Liver (tissue), 9 donors: ENCODE measurements around the gene PIN1. TPM values are rescaled to one million over a fixed set of nuclear protein-coding genes. Genes with fewer than 3 reads are reported as not detected.
"Not testable (repeated sequence)": the region's sequence is repeated elsewhere in the genome, so short reads cannot be mapped to it uniquely, and the experiment has no call there.

Source experiments
- DNase-seq: peaks from one replicate; pipeline ENCODE4 v3.0.0-alpha.2; 2017; ENCODE audit warnings: low spot score
- H3K27ac ChIP-seq, 2 donors: one replicate each; pipeline ENCODE4 v1.7.0; 2013; ENCODE audit warnings: inconsistent platforms in 2 of 2, low read length in 2 of 2, control low read depth in 1 of 2, low read depth in 1 of 2, mild to moderate bottlenecking in 1 of 2
- H3K27me3 ChIP-seq, 4 donors: one replicate each; pipeline versions ENCODE4 v1.6.1 to v1.7.0; 2013; ENCODE audit warnings: low read length in 3 of 4, inconsistent platforms in 1 of 4, mild to moderate bottlenecking in 1 of 4, moderate library complexity in 1 of 4; ENCODE audit not compliant: control insufficient read depth in 4 of 4, insufficient read depth in 4 of 4
- H3K36me3 ChIP-seq, 4 donors: one replicate each; pipeline versions ENCODE4 v1.6.1 to v1.7.0; 2013; ENCODE audit warnings: low read length in 3 of 4, mild to moderate bottlenecking in 3 of 4, low read depth in 1 of 4, moderate library complexity in 1 of 4; ENCODE audit not compliant: control insufficient read depth in 4 of 4, insufficient read depth in 3 of 4
- H3K4me1 ChIP-seq, 4 donors: one replicate each; pipeline versions ENCODE4 v1.6.1 to v1.7.0; 2013; ENCODE audit warnings: low read length in 3 of 4, mild to moderate bottlenecking in 3 of 4, moderate library complexity in 1 of 4; ENCODE audit not compliant: control insufficient read depth in 4 of 4, insufficient read depth in 4 of 4
- H3K4me3 ChIP-seq, 3 donors: one replicate each; pipeline versions ENCODE4 v1.6.1 to v1.7.0; 2013; ENCODE audit warnings: low read length in 3 of 3, control low read depth in 1 of 3, low read depth in 1 of 3, mild to moderate bottlenecking in 1 of 3
- H3K9ac ChIP-seq, 2 donors: one replicate each; pipeline ENCODE4 v1.7.0; 2013; ENCODE audit warnings: low read length in 2 of 2, mild to moderate bottlenecking in 2 of 2, moderate library complexity in 2 of 2, control low read depth in 1 of 2, low read depth in 1 of 2
- H3K9me3 ChIP-seq, 4 donors: one replicate each; pipeline versions ENCODE4 v1.6.1 to v1.7.0; 2013; ENCODE audit warnings: low read length in 3 of 4; ENCODE audit not compliant: control insufficient read depth in 4 of 4
- ATF3 ChIP-seq: IDR thresholded peaks from 2 replicates; pipeline ENCODE4 v1.6.1; 2016; ENCODE audit warnings: antibody characterized with exemption
- CTCF ChIP-seq: fragments of 150-350 bp; IDR thresholded peaks from 2 replicates; pipeline ENCODE4 v1.5.1; 2017; ENCODE audit warnings: improper control_type of control experiment, low read depth, low read length; ENCODE audit not compliant: missing input control
- EGR1 ChIP-seq, 2 donors: IDR thresholded peaks; 2 replicates each; pipeline ENCODE4 v1.6.1; 2016 to 2018; ENCODE audit warnings: antibody characterized with exemption in 2 of 2, low read depth in 2 of 2
- FOXA1 ChIP-seq: IDR thresholded peaks from 2 replicates; pipeline ENCODE4 v1.6.1; 2016; ENCODE audit warnings: antibody characterized with exemption
- FOXA2 ChIP-seq: IDR thresholded peaks from 2 replicates; pipeline ENCODE4 v1.6.1; 2016; ENCODE audit warnings: antibody characterized with exemption
- GABPA ChIP-seq, 2 donors: IDR thresholded peaks in 1 of 2; conservative IDR thresholded peaks in 1 of 2; 2 replicates each; pipeline ENCODE4 v1.6.1; 2016; ENCODE audit warnings: antibody characterized with exemption in 2 of 2, mild to moderate bottlenecking in 1 of 2, moderate library complexity in 1 of 2
- HNF4A ChIP-seq, 2 donors: conservative IDR thresholded peaks; 2 replicates each; pipeline ENCODE4 v1.6.1; 2016; ENCODE audit warnings: antibody characterized with exemption in 2 of 2, mild to moderate bottlenecking in 2 of 2
- HNF4G ChIP-seq: IDR thresholded peaks from 2 replicates; pipeline ENCODE4 v1.6.1; 2016; ENCODE audit warnings: antibody characterized with exemption
- JUND ChIP-seq, 2 donors: IDR thresholded peaks; 2 replicates each; pipeline ENCODE4 v1.6.1; 2016; ENCODE audit warnings: antibody characterized with exemption in 2 of 2
- MAX ChIP-seq: IDR thresholded peaks from 2 replicates; pipeline ENCODE4 v1.6.1; 2016; ENCODE audit warnings: antibody characterized with exemption
- NR2F2 ChIP-seq: IDR thresholded peaks from 2 replicates; pipeline ENCODE4 v1.6.1; 2016; ENCODE audit warnings: antibody characterized with exemption
- RAD21 ChIP-seq, 2 donors: IDR thresholded peaks; 2 replicates each; pipeline ENCODE4 v1.6.1; 2016; ENCODE audit warnings: antibody characterized with exemption in 2 of 2, mild to moderate bottlenecking in 2 of 2
- RXRA ChIP-seq, 2 donors: IDR thresholded peaks; 2 replicates each; pipeline ENCODE4 v1.6.1; 2017 to 2018; ENCODE audit warnings: antibody characterized with exemption in 2 of 2, mild to moderate bottlenecking in 1 of 2
- SP1 ChIP-seq: IDR thresholded peaks from 2 replicates; pipeline ENCODE4 v1.6.1; 2018; ENCODE audit warnings: antibody characterized with exemption, mild to moderate bottlenecking
- TAF1 ChIP-seq: conservative IDR thresholded peaks from 2 replicates; pipeline ENCODE4 v1.6.1; 2016; ENCODE audit warnings: antibody characterized with exemption, mild to moderate bottlenecking
- YY1 ChIP-seq: IDR thresholded peaks from 2 replicates; pipeline ENCODE4 v1.6.1; 2016; ENCODE audit warnings: antibody characterized with exemption, mild to moderate bottlenecking
- WGBS: extraction: QIAGEN DNeasy Blood & Tissue Kit; methylation state at CpG from one replicate; pipeline ENCODE4 v1.1.7; 2013; 5-methylcytosine and 5-hydroxymethylcytosine counted together
- polyA plus RNA-seq, 2 donors: library from polyadenylated mRNA; stranded (reverse) in 1 of 2; unstranded in 1 of 2; fragments of 200-250 nt in 1 of 2; fragments of >200 nt in 1 of 2; fragmentation: Nextera tagmentation in 1 of 2; extraction: Ambion mirVana in 1 of 2; gene quantifications; one replicate each; pipeline versions ENCODE4 v1.2.1 to v1.2.3, GENCODE V29; 2013 to 2015
- total RNA-seq, 2 donors: library from RNA; depleted of rRNA; stranded (reverse); fragments of >200 nt; gene quantifications; one replicate each; pipeline ENCODE4 v1.2.3, GENCODE V29; 2014
- TF ChIP-seq, protein P1 (sequence below): IDR thresholded peaks from 2 replicates; pipeline ENCODE4 v1.6.1; 2016; ENCODE audit warnings: antibody characterized with exemption
- TF ChIP-seq, protein P2 (sequence below): IDR thresholded peaks from 2 replicates; pipeline ENCODE4 v1.6.1; 2016; ENCODE audit warnings: antibody characterized with exemption, mild to moderate bottlenecking
- donor health status: healthy.
- donor health status: healthy.
- donor health status: healthy.
- donor health status: healthy.
- donor health status: healthy.

Gene PIN1
- total and polyA plus RNA-seq, 4 donors, result 34.4 to 51.3 (median 39.9) TPM

DNA sequence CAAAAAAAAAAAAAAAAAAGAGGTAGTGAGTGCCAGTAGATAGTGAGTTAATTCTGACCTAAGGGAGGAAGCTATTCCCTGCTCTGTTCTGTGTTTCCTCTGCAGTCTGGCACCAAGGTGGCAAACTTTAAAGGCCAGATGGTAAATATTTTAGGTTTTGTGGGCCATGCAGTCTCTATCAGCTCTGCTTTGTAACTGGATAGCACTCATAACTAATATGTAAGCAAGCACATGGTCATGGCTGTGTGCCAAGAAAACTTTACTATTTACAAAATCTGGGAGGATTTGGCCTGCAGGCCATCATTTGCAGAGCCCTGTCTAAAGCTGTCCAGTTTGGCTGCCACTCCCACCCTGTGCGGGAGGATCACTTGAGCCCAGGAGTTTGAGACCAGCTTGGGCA, 4.3 kb downstream of the PIN1 start:
- 33% methylated on average over 1 of the region's 1 CpG for WGBS
- Histone ChIP-seq H3K4me3 (no peak overlapping the region), H3K36me3 (peaks cover 2 to 36% (median 24%) of the 10 kb centered on the region in 4 donors), H3K27me3 (no peaks in the 10 kb centered on the region), H3K27ac (no peak overlapping the region), H3K9me3 (no peaks in the 10 kb centered on the region), H3K4me1 (peaks cover 3 to 21% (median 15%) of the 10 kb centered on the region in 4 donors), H3K9ac (no peak overlapping the region)
- TF ChIP-seq HNF4G (no peak), SP1 (no peak), JUND (IDR thresholded peaks at IDR 0.05) (no peak), TAF1 (no peak), GABPA (IDR thresholded peaks at IDR 0.05 in 1 of 2, conservative IDR thresholded peaks at IDR 0.05 in 1 of 2) (no peak), NR2F2 (no peak), MAX (no peak), RXRA (IDR thresholded peaks at IDR 0.05) (no peak)
- DNase-seq, result no peak

DNA sequence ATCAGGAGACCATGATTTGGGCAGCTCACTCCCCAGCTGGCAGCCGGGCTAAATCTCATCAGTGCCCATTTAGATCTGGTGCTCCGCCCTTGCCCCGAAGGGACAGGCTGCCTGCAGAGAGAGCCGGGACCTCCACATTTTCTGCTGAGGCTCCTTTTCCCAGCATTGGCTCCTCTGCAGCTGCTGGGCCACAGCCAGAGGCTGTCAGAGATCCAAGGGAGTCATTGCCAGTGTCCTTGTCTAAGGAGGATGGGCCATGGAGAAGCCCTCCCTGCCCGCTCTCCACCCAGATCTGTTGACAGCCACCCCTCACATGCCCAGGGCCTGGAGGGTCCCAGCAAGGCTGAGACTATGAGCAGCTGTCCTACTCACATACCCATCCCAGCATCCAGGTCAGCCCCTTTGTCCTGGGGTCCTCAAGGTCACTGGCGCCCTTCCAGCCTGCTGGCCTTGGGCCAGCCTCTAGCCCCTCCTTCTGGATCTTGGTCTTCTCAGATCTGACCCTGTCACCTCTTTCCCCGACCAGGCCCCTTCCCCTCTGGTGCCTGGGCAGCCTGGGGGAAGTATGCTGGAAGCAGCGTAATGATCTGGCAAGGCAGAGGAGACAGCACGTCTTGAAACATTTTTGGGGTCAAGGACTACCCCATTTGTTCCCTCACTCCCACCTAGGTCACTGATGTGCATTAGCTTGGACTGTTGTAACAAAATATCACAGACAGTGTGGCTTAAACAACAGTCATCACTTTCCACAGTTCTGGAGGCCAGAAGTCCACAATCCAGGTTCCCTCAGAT, 7.9 kb downstream of the PIN1 start:
- H3K9me3 ChIP-seq, result no peaks in the 10 kb centered on the region
- H3K27ac ChIP-seq, result no peak overlapping the region
- no peak for TF ChIP-seq FOXA1
- TF ChIP-seq RAD21 (IDR thresholded peaks at IDR 0.05), result no peak
- no peak for TF ChIP-seq HNF4G
- TF ChIP-seq CTCF, result no peak
- TF ChIP-seq, protein P1, sequence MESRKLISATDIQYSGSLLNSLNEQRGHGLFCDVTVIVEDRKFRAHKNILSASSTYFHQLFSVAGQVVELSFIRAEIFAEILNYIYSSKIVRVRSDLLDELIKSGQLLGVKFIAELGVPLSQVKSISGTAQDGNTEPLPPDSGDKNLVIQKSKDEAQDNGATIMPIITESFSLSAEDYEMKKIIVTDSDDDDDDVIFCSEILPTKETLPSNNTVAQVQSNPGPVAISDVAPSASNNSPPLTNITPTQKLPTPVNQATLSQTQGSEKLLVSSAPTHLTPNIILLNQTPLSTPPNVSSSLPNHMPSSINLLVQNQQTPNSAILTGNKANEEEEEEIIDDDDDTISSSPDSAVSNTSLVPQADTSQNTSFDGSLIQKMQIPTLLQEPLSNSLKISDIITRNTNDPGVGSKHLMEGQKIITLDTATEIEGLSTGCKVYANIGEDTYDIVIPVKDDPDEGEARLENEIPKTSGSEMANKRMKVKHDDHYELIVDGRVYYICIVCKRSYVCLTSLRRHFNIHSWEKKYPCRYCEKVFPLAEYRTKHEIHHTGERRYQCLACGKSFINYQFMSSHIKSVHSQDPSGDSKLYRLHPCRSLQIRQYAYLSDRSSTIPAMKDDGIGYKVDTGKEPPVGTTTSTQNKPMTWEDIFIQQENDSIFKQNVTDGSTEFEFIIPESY, result no peak
- no peak for TF ChIP-seq YY1
- TF ChIP-seq HNF4A (conservative IDR thresholded peaks at IDR 0.05), result no peak
- TF ChIP-seq ATF3, result no peak
- TF ChIP-seq, protein P2, sequence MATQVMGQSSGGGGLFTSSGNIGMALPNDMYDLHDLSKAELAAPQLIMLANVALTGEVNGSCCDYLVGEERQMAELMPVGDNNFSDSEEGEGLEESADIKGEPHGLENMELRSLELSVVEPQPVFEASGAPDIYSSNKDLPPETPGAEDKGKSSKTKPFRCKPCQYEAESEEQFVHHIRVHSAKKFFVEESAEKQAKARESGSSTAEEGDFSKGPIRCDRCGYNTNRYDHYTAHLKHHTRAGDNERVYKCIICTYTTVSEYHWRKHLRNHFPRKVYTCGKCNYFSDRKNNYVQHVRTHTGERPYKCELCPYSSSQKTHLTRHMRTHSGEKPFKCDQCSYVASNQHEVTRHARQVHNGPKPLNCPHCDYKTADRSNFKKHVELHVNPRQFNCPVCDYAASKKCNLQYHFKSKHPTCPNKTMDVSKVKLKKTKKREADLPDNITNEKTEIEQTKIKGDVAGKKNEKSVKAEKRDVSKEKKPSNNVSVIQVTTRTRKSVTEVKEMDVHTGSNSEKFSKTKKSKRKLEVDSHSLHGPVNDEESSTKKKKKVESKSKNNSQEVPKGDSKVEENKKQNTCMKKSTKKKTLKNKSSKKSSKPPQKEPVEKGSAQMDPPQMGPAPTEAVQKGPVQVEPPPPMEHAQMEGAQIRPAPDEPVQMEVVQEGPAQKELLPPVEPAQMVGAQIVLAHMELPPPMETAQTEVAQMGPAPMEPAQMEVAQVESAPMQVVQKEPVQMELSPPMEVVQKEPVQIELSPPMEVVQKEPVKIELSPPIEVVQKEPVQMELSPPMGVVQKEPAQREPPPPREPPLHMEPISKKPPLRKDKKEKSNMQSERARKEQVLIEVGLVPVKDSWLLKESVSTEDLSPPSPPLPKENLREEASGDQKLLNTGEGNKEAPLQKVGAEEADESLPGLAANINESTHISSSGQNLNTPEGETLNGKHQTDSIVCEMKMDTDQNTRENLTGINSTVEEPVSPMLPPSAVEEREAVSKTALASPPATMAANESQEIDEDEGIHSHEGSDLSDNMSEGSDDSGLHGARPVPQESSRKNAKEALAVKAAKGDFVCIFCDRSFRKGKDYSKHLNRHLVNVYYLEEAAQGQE, result no peak
- no peak for TF ChIP-seq TAF1
- TF ChIP-seq JUND (IDR thresholded peaks at IDR 0.05), result no peak
- TF ChIP-seq FOXA2, result no peak
- TF ChIP-seq EGR1 (IDR thresholded peaks at IDR 0.05; ENCODE audit: low read depth in 2 of 2), result no peak
- TF ChIP-seq SP1, result no peak
- no peak for TF ChIP-seq NR2F2
- no peak for TF ChIP-seq RXRA (IDR thresholded peaks at IDR 0.05)
- TF ChIP-seq MAX, result no peak
- TF ChIP-seq GABPA (IDR thresholded peaks at IDR 0.05 in 1 of 2, conservative IDR thresholded peaks at IDR 0.05 in 1 of 2), result no peak

GRCh38 chr19:9843626-9844273, 8.6 kb downstream of the PIN1 start:
- peaks cover 8 to 47% (median 26%) of the 10 kb centered on the region in 4 donors for H3K36me3 ChIP-seq
- not testable (repeated sequence) for H3K4me3 ChIP-seq

More for the DNA sequence above, 7.9 kb downstream of the PIN1 start:
- WGBS, result 92% methylated on average over 9 of the region's 9 CpGs
- Histone ChIP-seq H3K4me3 (no peak overlapping the region), H3K9ac (no peak overlapping the region), H3K4me1 (peaks cover 3 to 9% (median 4%) of the 10 kb centered on the region in 4 donors), H3K27me3 (no peaks in the 10 kb centered on the region), H3K36me3 (peaks cover 8 to 43% (median 25%) of the 10 kb centered on the region in 4 donors)
- DNase-seq, result no peak

More at GRCh38 chr19:9843626-9844273, 8.6 kb downstream of the PIN1 start:
- not testable (repeated sequence) for H3K27ac ChIP-seq, H3K27me3 ChIP-seq, H3K9me3 ChIP-seq, H3K4me1 ChIP-seq, H3K9ac ChIP-seq, DNase-seq
- 95% methylated on average over 12 of the region's 12 CpGs for WGBS
